Neural cell (in vitro differentiated cells): ENCODE measurements around the gene CACNA2D1. TPM values are rescaled to one million over a fixed set of nuclear protein-coding genes. Genes with fewer than 3 reads are reported as not detected.

Experiments
- H2AFZ ChIP-seq: fragments of 200-600, 300-800 bp; sonication (generic), shearing (Covaris generic); 2 replicates; pipeline ENCODE4 v1.6.0; 2014; ENCODE audit warnings: low read depth, mild to moderate bottlenecking, antibody characterized with exemption, low read length, moderate library complexity
- H3F3A ChIP-seq: fragments of 200-600 bp; shearing (Covaris generic); 2 replicates; pipeline ENCODE4 v1.6.1; 2016; ENCODE audit warnings: mild to moderate bottlenecking, moderate library complexity, mixed read lengths, antibody characterized with exemption, low read length; ENCODE audit not compliant: insufficient read depth, poor library complexity, severe bottlenecking
- H3K27ac ChIP-seq: fragments of 200-600, 300-800 bp; sonication (generic), shearing (Covaris generic); 2 replicates; pipeline ENCODE4 v1.5.1; 2014; ENCODE audit warnings: mild to moderate bottlenecking, low read length, moderate library complexity
- H3K27me3 ChIP-seq: fragments of 300-800, 200-600 bp; sonication (generic), shearing (Covaris generic); 2 replicates; pipeline ENCODE4 v1.6.0; 2014; ENCODE audit warnings: mild to moderate bottlenecking, low read depth, low read length, moderate library complexity; ENCODE audit not compliant: insufficient read depth
- H3K36me3 ChIP-seq: fragments of 300-800, 200-600 bp; sonication (generic), shearing (Covaris generic); 2 replicates; pipeline ENCODE4 v1.5.1; 2014; ENCODE audit warnings: mild to moderate bottlenecking, antibody characterized with exemption, low read length, moderate library complexity; ENCODE audit not compliant: insufficient read depth
- H3K4me2 ChIP-seq: fragments of 300-800, 200-600 bp; sonication (generic), shearing (Covaris generic); 2 replicates; pipeline ENCODE4 v1.6.0; 2014; ENCODE audit warnings: mild to moderate bottlenecking, low read length
- H3K4me3 ChIP-seq: fragments of 300-800, 200-600 bp; sonication (generic), shearing (Covaris generic); 2 replicates; pipeline ENCODE4 v1.5.1; 2014; ENCODE audit warnings: mild to moderate bottlenecking, low read length, moderate library complexity
- H3K79me2 ChIP-seq: fragments of 200-600 bp; shearing (Covaris generic); replicated peaks from 2 replicates; pipeline ENCODE4 v1.6.0; 2014; ENCODE audit warnings: mild to moderate bottlenecking, low read length, moderate library complexity; ENCODE audit not compliant: insufficient read depth
- H3K9ac ChIP-seq: fragments of 300-800, 200-600 bp; sonication (generic), shearing (Covaris generic); 2 replicates; pipeline ENCODE4 v1.6.1; 2016; ENCODE audit warnings: mild to moderate bottlenecking, low read length, mixed read lengths
- H3K9me2 ChIP-seq: fragments of 200-600 bp; shearing (Covaris generic); 2 replicates; pipeline ENCODE4 v1.6.1; 2016; ENCODE audit warnings: mild to moderate bottlenecking, low read length, mixed read lengths; ENCODE audit not compliant: insufficient read depth
- H3K9me3 ChIP-seq: fragments of 200-600, 300-800 bp; sonication (generic), shearing (Covaris generic); 2 replicates; pipeline ENCODE4 v1.6.1; 2016; ENCODE audit warnings: mild to moderate bottlenecking, mixed run types, low read length, moderate library complexity, mixed read lengths
- H4K20me1 ChIP-seq: fragments of 200-600 bp; shearing (Covaris generic); 2 replicates; pipeline ENCODE4 v1.6.1; 2016; ENCODE audit warnings: mild to moderate bottlenecking, mixed run types; ENCODE audit not compliant: insufficient read depth
- EP300 ChIP-seq: fragments of 450-650 bp; conservative IDR thresholded peaks from 2 replicates; pipeline ENCODE4 v1.6.1; 2014; ENCODE audit warnings: antibody characterized with exemption, mild to moderate bottlenecking, moderate library complexity; ENCODE audit not compliant: poor library complexity, severe bottlenecking
- EZH2 ChIP-seq: fragments of 200-600, 300-800 bp; shearing (Covaris generic), sonication (generic); IDR thresholded peaks from 2 replicates; pipeline ENCODE4 v1.6.1; 2014; ENCODE audit warnings: antibody characterized with exemption, low read length, borderline replicate concordance, mild to moderate bottlenecking; ENCODE audit not compliant: insufficient read depth, poor library complexity, severe bottlenecking
- MXI1 ChIP-seq: fragments of 450-650 bp; conservative IDR thresholded peaks from 2 replicates; pipeline ENCODE4 v1.6.1; 2014; ENCODE audit warnings: antibody characterized with exemption, mild to moderate bottlenecking; ENCODE audit not compliant: poor library complexity, severe bottlenecking
- POLR2AphosphoS5 ChIP-seq: IDR thresholded peaks from 2 replicates; pipeline ENCODE4 v1.6.1; 2012
- RAD21 ChIP-seq: fragments of 450-650 bp; conservative IDR thresholded peaks from 2 replicates; pipeline ENCODE4 v1.6.1; 2014; ENCODE audit warnings: antibody characterized with exemption, mild to moderate bottlenecking, moderate library complexity
- REST ChIP-seq: IDR thresholded peaks from 2 replicates; pipeline ENCODE4 v1.6.1; 2012; ENCODE audit warnings: borderline replicate concordance
- SMC3 ChIP-seq: fragments of 450-650 bp; conservative IDR thresholded peaks from 2 replicates; pipeline ENCODE4 v1.6.1; 2014; ENCODE audit warnings: antibody characterized with exemption, mild to moderate bottlenecking, moderate library complexity; ENCODE audit not compliant: poor library complexity
- TAF1 ChIP-seq: IDR thresholded peaks from 2 replicates; pipeline ENCODE4 v1.6.1; 2012; ENCODE audit warnings: low read depth
- polyA plus RNA-seq: library from polyadenylated mRNA; depleted of rRNA; stranded (reverse); fragments of >200 nt; gene quantifications from 2 replicates; pipeline ENCODE4 v1.2.3, GENCODE V29; 2014
- TF ChIP-seq, protein P1 (sequence below): fragments of 450-650 bp; IDR thresholded peaks from 2 replicates; pipeline ENCODE4 v1.5.1; 2014; ENCODE audit warnings: antibody characterized with exemption, mild to moderate bottlenecking, moderate library complexity; ENCODE audit not compliant: poor library complexity, severe bottlenecking

Gene CACNA2D1
- polyA plus RNA-seq, 1 donor from 2014 or later, result 7.0 TPM

DNA sequence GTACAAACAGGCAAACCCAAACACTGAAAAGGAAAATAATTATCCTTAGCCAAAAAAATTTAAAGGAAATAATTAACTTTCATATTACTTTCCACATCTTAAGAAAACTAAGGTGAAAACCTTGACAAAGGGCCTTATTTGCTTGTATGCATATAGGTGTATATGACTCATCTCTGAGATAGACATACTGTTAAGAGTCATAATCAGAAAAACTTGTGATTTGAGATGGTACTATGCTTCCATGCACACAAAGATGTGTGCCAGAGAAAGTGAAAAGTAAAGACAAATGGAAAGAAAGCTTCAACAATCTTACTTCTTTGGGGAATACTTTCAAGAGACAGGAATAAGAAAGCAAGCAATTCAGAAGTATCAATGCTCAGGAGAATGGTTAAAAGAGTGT is 3.3 kb upstream of the CACNA2D1 start:
- no peak for TF ChIP-seq MXI1
- TF ChIP-seq SMC3, result no peak
- no peak for TF ChIP-seq TAF1
- no peak for TF ChIP-seq EZH2
- TF ChIP-seq REST, result no peak
- no peak for TF ChIP-seq POLR2AphosphoS5
- no peak for TF ChIP-seq EP300
- no peak for TF ChIP-seq RAD21
- TF ChIP-seq, protein P1, sequence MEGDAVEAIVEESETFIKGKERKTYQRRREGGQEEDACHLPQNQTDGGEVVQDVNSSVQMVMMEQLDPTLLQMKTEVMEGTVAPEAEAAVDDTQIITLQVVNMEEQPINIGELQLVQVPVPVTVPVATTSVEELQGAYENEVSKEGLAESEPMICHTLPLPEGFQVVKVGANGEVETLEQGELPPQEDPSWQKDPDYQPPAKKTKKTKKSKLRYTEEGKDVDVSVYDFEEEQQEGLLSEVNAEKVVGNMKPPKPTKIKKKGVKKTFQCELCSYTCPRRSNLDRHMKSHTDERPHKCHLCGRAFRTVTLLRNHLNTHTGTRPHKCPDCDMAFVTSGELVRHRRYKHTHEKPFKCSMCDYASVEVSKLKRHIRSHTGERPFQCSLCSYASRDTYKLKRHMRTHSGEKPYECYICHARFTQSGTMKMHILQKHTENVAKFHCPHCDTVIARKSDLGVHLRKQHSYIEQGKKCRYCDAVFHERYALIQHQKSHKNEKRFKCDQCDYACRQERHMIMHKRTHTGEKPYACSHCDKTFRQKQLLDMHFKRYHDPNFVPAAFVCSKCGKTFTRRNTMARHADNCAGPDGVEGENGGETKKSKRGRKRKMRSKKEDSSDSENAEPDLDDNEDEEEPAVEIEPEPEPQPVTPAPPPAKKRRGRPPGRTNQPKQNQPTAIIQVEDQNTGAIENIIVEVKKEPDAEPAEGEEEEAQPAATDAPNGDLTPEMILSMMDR, result no peak
- Histone ChIP-seq H3F3A (no peaks in the 10 kb centered on the region), H2AFZ (no peak overlapping the region), H3K79me2 (no peaks in the 10 kb centered on the region), H3K4me3 (no peak overlapping the region), H3K36me3 (no peaks in the 10 kb centered on the region), H3K9me2 (no peaks in the 10 kb centered on the region), H4K20me1 (no peaks in the 10 kb centered on the region), H3K4me2 (no peak overlapping the region), H3K27ac (no peak overlapping the region), H3K9ac (no peak overlapping the region), H3K9me3 (no peaks in the 10 kb centered on the region), H3K27me3 (peaks cover 46% of the 10 kb centered on the region)

DNA sequence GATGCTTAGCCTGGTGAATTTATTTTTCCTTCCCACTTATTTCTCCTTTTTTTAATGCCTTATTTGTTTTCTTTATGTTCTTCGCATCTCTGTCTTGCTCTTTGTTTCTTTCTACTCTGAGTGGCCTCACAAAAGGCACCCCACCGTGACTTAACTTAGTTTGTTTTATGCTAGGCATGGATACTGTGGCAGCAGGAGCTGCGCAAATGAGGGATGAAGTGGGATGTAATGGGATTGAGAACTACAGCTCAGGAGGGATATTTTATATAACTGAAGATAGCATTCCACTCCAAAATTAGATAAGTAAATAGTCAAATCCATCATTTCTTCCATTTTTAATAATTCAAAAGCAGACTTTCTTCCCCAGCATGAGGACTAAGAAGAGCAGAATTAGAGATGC is 1.7 kb upstream of the CACNA2D1 start:
- Histone ChIP-seq H2AFZ (no peak overlapping the region), H3K79me2 (peaks cover 7% of the 10 kb centered on the region), H3K27me3 (peaks cover 62% of the 10 kb centered on the region), H3K9me2 (no peaks in the 10 kb centered on the region), H3K36me3 (no peaks in the 10 kb centered on the region), H4K20me1 (no peaks in the 10 kb centered on the region), H3K27ac (no peak overlapping the region), H3F3A (no peaks in the 10 kb centered on the region), H3K9ac (no peak overlapping the region), H3K4me2 (no peak overlapping the region), H3K9me3 (no peaks in the 10 kb centered on the region), H3K4me3 (no peak overlapping the region)
- TF ChIP-seq TAF1 (no peak), REST (no peak), RAD21 (no peak), EZH2 (no peak)
